ENCODE measurements around the gene DDX17. TPM values are rescaled to one million over a fixed set of nuclear protein-coding genes. Genes with fewer than 3 reads are reported as not detected.

Gene DDX17
- total and polyA plus RNA-seq, 2 of the 8 experiments (the other 6 are each of a cell fraction or from before 2014, with no cell fraction given), result 437 to 441 TPM

GRCh38 chr22:38449776-38450175, 56.3 kb downstream of the DDX17 start:
- peaks cover 11 to 25% (median 21%) of the 10 kb centered on the region in 4 experiments for H3K27me3 ChIP-seq (replicated peaks in 1 of 4; ENCODE audit: control insufficient read depth in 3 of 4, extremely low read depth in 1 of 4, insufficient read depth in 3 of 4, low read length in 3 of 4)

More at GRCh38 chr22:38449776-38450175, 56.3 kb downstream of the DDX17 start:
- H3K79me1 ChIP-seq (ENCODE audit: low read depth, low read length), result no peaks in the 10 kb centered on the region
- H4K8ac ChIP-seq (ENCODE audit: extremely low read depth, insufficient read depth, low read length), result no peak overlapping the region
- ChIA-PET CTCF (ENCODE audit: partially characterized antibody) (interaction anchor here (7.4 kb wide), 1 partner anchor 15 kb away, joined by 78 read pairs; no protein-coding TSS in a partner anchor), POLR2A (ENCODE audit: partially characterized antibody) (interaction anchor here (0.5 to 3.5 kb wide), 3 partner anchors 14 to 41 kb away, joined by 3 to 14 read pairs (median 4); no protein-coding TSS in a partner anchor)
- H2BK5ac ChIP-seq (ENCODE audit: low read depth, low read length), result no peak overlapping the region
- H3K79me2 ChIP-seq (ENCODE audit: control insufficient read depth in 1 of 2, insufficient read depth in 2 of 2, low read length in 2 of 2), result no peaks in the 10 kb centered on the region
- no peak overlapping the region for H2AK5ac ChIP-seq (ENCODE audit: low read depth, low read length)
- H2AFZ ChIP-seq (ENCODE audit: low read length), result no peak overlapping the region
- no peak overlapping the region for H3K9ac ChIP-seq (replicated peaks in 1 of 4; ENCODE audit: extremely low read depth in 1 of 4, low read depth in 3 of 4, low read length in 3 of 4)
- no peak overlapping the region for H3K23ac ChIP-seq (ENCODE audit: insufficient read length)
- no peak overlapping the region for H2BK12ac ChIP-seq (ENCODE audit: low read depth, low read length)
- no peak overlapping the region for H4K5ac ChIP-seq (ENCODE audit: insufficient read length, low read depth, low read length)
- H4K20me1 ChIP-seq (replicated peaks in 1 of 2; ENCODE audit: control insufficient read depth in 1 of 2, insufficient read depth in 2 of 2, low read length in 2 of 2), result peaks cover 5 to 10% of the 10 kb centered on the region in 2 experiments
- no peak overlapping the region for H3K14ac ChIP-seq (ENCODE audit: insufficient read length)
- H4K91ac ChIP-seq (replicated peaks; ENCODE audit: insufficient read length, low read length), result no peak overlapping the region
- peak overlapping the region; percentile 23; the same call in 1 of the 2 replicates for H2BK15ac ChIP-seq (ENCODE audit: low read length)
- H3K4ac ChIP-seq (replicated peaks; ENCODE audit: insufficient read length, low read depth, low read length), result no peak overlapping the region
- DNase-seq (ENCODE audit: low read depth in 1 of 2, low spot score in 2 of 2) (no peak), FAIRE-seq (no peak)
- H3K23me2 ChIP-seq (ENCODE audit: low read depth, low read length), result peaks cover 10% of the 10 kb centered on the region; the same call in 1 of the 2 replicates
- no peak overlapping the region for H2BK120ac ChIP-seq (replicated peaks; ENCODE audit: low read depth, low read length)
- H2BK20ac ChIP-seq (ENCODE audit: low read length), result no peak overlapping the region
- 81% methylated on average over 18 of the region's 18 CpGs; no CpG with 5 or more reads in 1 of the 2 experiments for WGBS, 2 experiments (ENCODE audit: extremely low coverage in 1 of 2, insufficient coverage in 1 of 2, insufficient read length in 1 of 2, insufficient replicate concordance in 2 of 2, low coverage in 1 of 2, low lambda C conversion rate in 2 of 2, missing lambda C conversion rate in 1 of 2)
- H3K4me3 ChIP-seq (ENCODE audit: extremely low read depth in 1 of 4, insufficient read depth in 2 of 4, low read depth in 3 of 4, low read length in 4 of 4), result no peak overlapping the region
- TF ChIP-seq FOSL1 (IDR thresholded peaks at IDR 0.05; ENCODE audit: insufficient read depth, low read depth, low read length), result no peak
- no peak overlapping the region for H3K18ac ChIP-seq (ENCODE audit: extremely low read depth, low read length)
- H3K4me2 ChIP-seq (ENCODE audit: insufficient read depth in 1 of 2, low read depth in 2 of 2, low read length in 2 of 2), result no peak overlapping the region
- no peak overlapping the region for H3K56ac ChIP-seq (replicated peaks; ENCODE audit: insufficient read length, low read depth, low read length)
- H3K36me3 ChIP-seq (ENCODE audit: control insufficient read depth in 2 of 4, insufficient read depth in 4 of 4, low read length in 3 of 4), result no peaks in the 10 kb centered on the region; a peak in 1 of 8 replicates
- no peaks in the 10 kb centered on the region for H3K9me3 ChIP-seq (ENCODE audit: insufficient read depth in 2 of 2, low read depth in 1 of 2, low read length in 1 of 2)
- no peak overlapping the region for H3K27ac ChIP-seq (ENCODE audit: low read depth, low read length)
- H3K4me1 ChIP-seq (replicated peaks in 1 of 4; ENCODE audit: control insufficient read depth in 3 of 4, insufficient read depth in 4 of 4, low read length in 3 of 4), result peaks cover 0 to 16% (median 8%) of the 10 kb centered on the region in 4 experiments; a peak in 6 of 7 replicates
